A549 (cell line): Measurements from ENCODE around the gene MICOS13.

Source experiments
- CBX8 ChIP-seq: fragments of 200-600 bp; sonication (generic); IDR thresholded peaks from 2 replicates; pipeline ENCODE4 v1.6.1; 2016
- CEBPB ChIP-seq, 2 experiments: fragments of >200 bp in 1 of 2; sonication (Bioruptor Twin) in 1 of 2; formaldehyde crosslinking in 1 of 2; IDR thresholded peaks; 2 replicates each; pipeline ENCODE4 v1.6.1; 2012 to 2016
- CTCF ChIP-seq: fragments of >200 bp; sonication (Bioruptor Twin); formaldehyde crosslinking; IDR thresholded peaks from 3 replicates; pipeline ENCODE4 v1.5.1; 2016
- EHMT2 ChIP-seq: fragments of 200-600 bp; sonication (generic); IDR thresholded peaks from 2 replicates; pipeline ENCODE4 v1.6.1; 2016; ENCODE audit warnings: antibody characterized with exemption, low read depth, mild to moderate bottlenecking, moderate library complexity
- EP300 ChIP-seq, 2 experiments: fragments of >200 bp; sonication (Bioruptor Twin); formaldehyde crosslinking; IDR thresholded peaks; 2 replicates in 1 of 2; 3 replicates in 1 of 2; pipeline ENCODE4 v1.6.1; 2016 to 2017
- POLR2A ChIP-seq: IDR thresholded peaks from 2 replicates; pipeline ENCODE4 v1.6.1; 2012; ENCODE audit warnings: mild to moderate bottlenecking, low read length
- RAD21 ChIP-seq, 2 experiments: fragments of >200 bp in 1 of 2; sonication (Bioruptor Twin) in 1 of 2; formaldehyde crosslinking in 1 of 2; IDR thresholded peaks in 1 of 2; conservative IDR thresholded peaks in 1 of 2; 2 replicates in 1 of 2; 3 replicates in 1 of 2; pipeline ENCODE4 v1.6.1; 2012 to 2018; ENCODE audit warnings: inconsistent platforms in 1 of 2
- RNF2 ChIP-seq: fragments of 200-600 bp; sonication (generic); IDR thresholded peaks from 2 replicates; pipeline ENCODE4 v1.6.1; 2016; ENCODE audit warnings: low read depth, mild to moderate bottlenecking, antibody characterized with exemption, moderate library complexity, borderline replicate concordance

DNA sequence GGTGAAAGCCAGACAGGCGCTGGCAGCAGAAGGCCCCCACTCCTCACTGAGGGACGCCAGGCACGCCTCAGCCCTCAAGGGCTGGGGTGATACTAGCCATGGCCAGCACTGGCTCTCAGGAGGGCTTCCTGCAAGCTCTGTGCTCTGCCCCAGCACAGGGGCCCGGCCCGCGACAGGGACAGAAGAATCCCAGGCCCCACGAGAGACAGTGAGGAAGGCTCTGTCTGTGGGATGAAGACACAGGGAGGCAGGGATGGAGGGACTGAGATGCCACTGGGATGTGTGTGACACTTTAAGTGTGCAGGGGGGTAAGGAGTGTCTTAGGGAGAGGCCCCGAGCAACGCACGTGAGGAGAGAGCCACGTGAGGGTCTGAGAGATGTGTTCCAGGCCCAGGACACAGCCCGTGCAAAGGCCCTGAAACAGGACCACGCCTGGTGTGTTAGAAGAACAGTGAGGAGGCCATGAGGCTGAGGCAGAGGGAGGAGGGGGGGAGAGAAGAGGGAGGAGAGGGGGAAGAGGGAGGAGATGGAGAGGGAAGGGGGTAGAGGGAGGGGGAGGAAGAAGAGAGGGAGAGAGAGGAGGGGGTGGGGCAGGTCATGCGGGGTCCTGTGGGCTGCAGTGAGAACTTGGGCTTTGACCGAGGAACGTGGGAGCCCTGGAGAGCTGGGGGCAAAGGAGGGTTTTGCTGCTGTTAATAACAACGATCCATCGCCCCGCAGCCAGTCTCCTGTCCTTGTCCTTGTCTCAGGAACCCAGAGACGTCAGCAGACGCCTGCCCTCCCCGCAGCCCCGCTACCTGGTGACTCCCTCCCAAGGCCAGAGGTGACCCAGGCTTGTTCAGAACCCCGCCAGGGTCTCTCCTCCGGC is 16.9 kb upstream of the MICOS13 start:
- TF ChIP-seq CTCF (no peak), EHMT2 (no peak), POLR2A (no peak), EP300 (IDR thresholded peaks at IDR 0.05) (no peak), CEBPB (IDR thresholded peaks at IDR 0.05) (no peak), CBX8 (no peak), RAD21 (conservative IDR thresholded peaks at IDR 0.05 in 1 of 2, IDR thresholded peaks at IDR 0.05 in 1 of 2) (no peak), RNF2 (no peak)
